Sigmoid colon (tissue), 4 donors: Measurements from ENCODE around the gene CCDC192.

ENCODE experiments used
- CTCF ChIP-seq, 4 experiments: fragments of 450-650 bp in 3 of 4; fragments of 200-600 bp in 1 of 4; IDR thresholded peaks; one replicate each; pipeline ENCODE4 v1.5.1; 2016 to 2019; ENCODE audit warnings: antibody characterized with exemption in 4 of 4, mild to moderate bottlenecking in 3 of 4, moderate library complexity in 2 of 4
- EP300 ChIP-seq, 4 donors: sonication (generic); formaldehyde crosslinking; IDR thresholded peaks; one replicate each; pipeline ENCODE4 v1.6.1; 2017; ENCODE audit warnings: antibody characterized with exemption in 4 of 4
- POLR2A ChIP-seq, 2 donors: fragments of 450-650 bp; IDR thresholded peaks; one replicate each; pipeline ENCODE4 v1.6.1; 2016; ENCODE audit warnings: antibody characterized with exemption in 2 of 2, mild to moderate bottlenecking in 2 of 2, moderate library complexity in 2 of 2
- POLR2AphosphoS5 ChIP-seq, 4 donors: sonication (generic); formaldehyde crosslinking; IDR thresholded peaks; one replicate each; pipeline ENCODE4 v1.6.1; 2017; ENCODE audit warnings: antibody characterized with exemption in 4 of 4

DNA sequence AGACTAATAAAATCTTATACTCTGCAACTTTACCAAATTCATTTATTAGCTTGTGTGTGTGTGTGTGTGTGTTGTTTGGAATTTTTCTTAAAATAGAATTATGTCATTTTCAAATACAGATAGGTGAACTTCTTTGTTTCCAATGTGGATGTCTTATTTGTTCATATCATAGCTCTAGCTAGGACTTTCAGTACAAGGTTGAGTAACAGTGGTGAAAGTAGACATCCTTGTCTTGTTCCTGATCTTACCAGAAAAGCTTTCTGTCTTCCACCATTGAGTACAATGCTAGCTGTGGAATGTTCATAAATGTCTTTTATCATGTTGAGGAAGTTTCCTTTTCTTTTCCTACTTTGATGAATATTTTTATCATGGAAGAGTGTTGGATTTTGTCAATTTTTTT is 74.8 kb downstream of the CCDC192 start:
- TF ChIP-seq CTCF (IDR thresholded peaks at IDR 0.05) (no peak), POLR2AphosphoS5 (IDR thresholded peaks at IDR 0.05) (no peak), POLR2A (IDR thresholded peaks at IDR 0.05) (no peak), EP300 (IDR thresholded peaks at IDR 0.05) (no peak)
